GM18909 (cell line): ENCODE measurements around the gene MYO18A.

Source experiments
- ATAC-seq: cut with Tn5 transposase; IDR thresholded peaks from one replicate; pipeline ENCODE4 v1.9.1; 2021; ENCODE audit warnings: mild to moderate bottlenecking; ENCODE audit not compliant: unreplicated experiment, poor library complexity

MYO18A gene

DNA sequence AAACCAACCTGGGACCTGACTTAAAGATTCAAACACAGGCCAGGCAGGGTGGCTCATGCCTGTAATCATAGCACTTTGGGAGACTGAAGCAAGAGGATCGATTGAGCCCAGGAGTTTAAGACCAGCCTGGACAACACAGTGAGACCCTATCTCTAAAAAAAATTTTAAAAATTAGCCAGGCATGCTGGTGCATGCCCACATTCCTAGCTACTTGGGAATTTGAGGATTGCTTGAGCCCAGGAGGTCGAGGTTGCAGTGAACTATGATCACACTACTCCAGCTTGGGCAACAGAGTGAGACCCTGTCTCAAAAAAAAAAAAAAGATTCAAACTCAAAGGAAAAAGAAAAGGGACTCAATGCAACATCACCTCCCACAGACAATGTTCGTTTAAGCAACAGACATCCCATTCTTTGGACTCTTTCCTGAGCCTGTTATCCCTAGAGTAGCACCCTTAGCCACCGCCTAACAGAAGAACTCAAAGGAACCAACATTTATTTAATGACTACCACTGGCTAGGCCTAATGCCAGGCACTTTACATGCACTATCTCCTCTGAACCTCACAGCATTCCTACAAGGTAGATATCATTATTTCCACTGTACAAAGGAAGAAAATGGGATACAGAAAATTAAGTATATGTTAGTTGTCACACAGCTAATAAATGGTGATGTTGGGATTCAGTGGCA, 12.7 kb downstream of the MYO18A start:
- ATAC-seq = no peak

DNA sequence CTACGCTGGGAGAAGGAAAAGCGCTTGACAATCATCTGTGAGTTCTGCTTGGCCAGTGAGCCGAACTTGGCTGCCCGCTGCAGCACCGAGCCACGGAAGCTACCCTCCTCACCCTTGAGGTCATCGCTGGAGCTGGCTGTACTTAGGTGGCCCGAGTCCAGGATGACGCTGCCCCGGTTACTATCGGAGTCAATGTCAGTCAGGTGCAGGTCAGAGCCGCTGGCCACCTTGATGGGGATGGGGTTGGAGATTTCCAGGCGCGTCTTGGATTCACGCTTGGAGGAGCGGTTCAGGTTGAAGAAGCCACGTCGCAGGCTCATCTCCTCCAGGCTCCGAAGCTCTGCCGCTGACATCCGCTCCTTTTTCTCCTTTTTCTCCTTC, 13.7 kb downstream of the MYO18A start:
- ATAC-seq = no peak

DNA sequence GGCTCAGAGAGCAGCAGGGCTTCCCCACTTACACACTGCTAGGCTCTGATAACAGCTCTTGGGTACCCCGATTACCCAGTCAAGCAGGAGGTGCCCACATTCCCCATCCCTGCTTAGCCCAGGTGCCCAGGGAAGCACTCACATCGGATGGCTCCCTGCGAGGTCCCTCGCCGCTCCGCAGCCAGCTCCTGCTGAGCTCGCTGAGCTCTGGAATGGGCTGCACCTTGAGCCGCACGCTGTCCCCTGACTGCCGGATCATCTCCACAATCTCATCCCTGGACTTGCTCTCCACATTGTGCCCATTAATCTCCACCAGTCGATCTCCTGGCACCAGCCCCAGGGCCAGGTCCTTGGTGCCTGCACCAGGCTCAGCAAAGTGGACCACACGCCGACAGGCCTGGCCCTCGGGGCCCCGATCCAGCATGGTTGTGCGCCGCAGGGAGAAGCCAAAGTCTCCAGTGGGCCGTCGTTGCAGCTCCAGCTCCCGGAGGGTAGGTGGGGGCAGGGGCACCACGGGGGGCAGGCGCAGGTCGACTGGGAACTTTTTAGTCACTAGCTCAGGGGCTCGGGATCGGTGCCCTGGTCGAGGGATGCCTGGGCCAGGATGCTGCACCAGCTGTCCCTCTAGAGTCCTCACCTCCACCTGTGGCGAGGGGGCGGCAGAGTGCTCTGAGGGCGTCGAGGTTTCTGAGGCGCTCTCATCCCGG, 14.2 kb downstream of the MYO18A start:
- no peak for ATAC-seq

DNA sequence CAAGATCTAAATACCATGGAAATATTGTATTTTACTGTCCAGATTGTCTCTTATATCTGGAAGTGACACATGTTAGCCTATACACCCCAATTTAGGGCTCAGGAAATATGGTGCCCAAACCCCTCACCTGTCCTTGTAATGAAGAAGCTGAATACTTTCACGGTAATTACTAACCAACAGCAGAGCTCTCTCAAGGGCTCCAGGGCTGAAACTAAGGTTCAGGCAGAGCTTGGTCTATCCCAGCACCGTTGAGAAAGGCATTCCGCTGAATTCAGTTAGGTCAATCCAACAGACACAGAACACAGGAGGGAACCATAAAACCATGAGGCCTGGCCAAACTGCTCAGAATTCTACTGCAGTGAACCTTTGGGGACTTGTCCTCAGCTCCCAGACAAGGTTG, 14.9 kb downstream of the MYO18A start:
- ATAC-seq = no peak

DNA sequence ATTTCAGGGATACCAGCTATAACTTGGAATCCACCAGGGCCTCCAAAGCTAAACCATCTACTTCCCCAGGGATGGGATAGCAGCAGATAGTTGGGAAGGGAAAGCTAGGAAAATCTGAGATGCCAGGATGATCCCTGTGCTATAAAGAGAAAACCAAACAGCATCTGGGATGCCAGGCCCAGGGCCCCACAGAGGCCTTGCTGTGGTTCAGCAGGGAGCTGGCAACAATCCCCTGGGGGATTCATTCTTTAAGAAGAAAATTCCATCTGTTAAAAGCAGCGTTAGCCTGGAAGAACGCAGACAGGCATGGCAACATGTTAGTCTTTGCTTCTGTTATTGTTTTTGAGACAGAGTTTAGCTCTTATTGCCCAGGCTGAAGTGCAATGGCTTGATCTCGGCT, 16.6 kb downstream of the MYO18A start:
- ATAC-seq = no peak

DNA sequence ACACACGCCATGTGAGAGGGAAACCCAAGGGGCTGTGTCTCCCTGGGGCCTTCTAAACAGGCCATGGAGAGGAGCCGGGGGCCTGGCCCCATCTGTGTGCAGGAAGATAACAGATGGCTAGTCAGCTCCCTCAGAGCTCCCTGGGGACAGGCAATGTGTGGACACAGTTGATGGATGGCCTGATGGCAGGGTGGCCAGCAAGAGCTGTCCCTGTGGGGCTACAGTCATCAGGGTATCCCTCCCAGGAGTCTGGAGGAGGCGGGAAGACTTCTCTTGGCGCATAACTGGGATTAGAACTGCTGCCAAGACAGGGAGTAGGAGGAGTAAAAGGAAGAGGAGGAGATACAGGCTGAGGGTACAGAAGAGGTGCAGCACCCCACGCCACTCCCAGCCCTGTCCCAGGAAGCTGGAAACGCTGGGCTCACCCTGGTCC, 17.3 kb downstream of the MYO18A start:
- no peak for ATAC-seq

DNA sequence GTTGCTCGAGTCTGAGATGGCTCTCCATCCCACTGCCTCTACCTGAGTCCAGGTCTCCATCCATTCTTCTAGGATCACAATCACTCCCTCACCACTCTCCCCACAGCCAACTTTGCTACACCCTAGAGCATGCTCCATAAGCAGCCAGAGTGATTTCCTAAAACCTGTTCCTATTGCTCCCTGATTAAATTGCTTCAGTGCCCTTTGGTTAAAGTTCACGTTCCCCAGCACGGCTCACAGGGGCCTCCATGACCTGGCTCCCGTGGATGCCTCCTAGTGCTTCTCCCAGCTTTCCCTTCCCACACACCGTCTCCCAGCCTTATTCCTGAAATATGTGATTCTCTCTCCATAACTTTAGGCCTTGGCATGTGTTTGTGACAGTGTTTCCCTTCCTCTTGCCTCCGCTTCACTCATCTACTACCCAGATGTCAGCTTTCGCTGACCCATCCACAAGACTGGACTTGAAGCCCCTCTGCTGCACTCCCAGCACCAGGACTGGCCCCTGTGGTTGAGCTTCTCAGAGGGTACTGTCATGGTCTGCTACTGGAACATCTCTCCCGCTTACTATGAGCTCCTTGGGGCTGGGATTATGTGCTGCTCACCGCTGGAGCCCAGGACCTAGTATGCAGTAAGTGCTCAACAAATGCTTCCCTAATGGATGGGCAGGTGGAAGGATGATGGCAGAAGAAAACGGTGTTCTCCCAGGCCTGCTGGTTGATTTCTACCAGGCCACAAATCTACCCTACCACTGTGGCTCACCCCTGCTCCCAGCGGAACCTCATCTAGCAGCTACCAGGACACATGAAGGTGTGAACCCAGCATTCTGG, 17.9 kb downstream of the MYO18A start:
- no peak for ATAC-seq

DNA sequence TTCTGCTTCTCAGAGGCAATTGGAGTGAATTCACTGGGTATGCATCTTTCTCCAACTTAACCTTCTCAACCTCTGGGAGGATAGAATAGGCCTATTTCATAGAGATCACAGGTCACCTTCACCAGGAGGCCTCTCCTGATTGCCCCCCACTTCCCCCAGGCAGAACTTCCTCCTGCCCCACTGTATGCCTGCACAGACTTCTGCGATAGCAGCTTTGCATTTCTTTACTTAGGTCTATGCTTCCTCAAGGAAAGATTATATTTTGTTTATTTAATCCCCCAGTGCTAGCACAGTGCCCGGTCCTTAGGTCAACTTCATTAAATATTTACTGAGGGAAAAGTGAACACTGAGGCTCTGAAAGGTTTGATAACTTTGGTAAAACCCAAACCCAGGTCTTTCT, 19.9 kb downstream of the MYO18A start:
- no peak for ATAC-seq

DNA sequence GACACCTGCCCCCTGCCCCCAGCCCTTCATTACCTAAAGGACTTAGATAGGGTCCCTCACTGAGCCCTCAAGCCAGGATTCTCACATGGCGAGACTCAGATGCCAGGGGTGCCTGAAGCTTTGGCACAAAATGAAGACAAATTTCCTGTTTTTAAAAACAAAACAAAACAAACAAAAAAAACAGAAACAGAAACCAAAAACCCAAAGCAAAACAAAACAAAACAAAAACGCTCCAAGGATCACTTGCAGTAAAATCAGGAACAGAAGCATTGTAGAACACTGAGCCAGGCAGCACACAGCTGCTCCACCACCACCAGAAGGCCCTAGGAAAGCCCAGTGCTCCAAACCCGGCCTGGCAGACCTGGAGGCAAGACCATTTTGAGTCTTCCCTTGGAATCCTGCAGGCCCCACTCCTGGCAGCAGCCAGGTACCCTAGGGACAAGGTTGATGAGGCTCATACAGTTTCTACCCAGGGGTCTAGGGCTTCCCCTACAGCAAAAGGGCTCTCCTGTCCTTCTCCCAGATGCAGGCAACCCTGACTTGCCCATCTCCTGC, 20.8 kb downstream of the MYO18A start:
- ATAC-seq = no peak

DNA sequence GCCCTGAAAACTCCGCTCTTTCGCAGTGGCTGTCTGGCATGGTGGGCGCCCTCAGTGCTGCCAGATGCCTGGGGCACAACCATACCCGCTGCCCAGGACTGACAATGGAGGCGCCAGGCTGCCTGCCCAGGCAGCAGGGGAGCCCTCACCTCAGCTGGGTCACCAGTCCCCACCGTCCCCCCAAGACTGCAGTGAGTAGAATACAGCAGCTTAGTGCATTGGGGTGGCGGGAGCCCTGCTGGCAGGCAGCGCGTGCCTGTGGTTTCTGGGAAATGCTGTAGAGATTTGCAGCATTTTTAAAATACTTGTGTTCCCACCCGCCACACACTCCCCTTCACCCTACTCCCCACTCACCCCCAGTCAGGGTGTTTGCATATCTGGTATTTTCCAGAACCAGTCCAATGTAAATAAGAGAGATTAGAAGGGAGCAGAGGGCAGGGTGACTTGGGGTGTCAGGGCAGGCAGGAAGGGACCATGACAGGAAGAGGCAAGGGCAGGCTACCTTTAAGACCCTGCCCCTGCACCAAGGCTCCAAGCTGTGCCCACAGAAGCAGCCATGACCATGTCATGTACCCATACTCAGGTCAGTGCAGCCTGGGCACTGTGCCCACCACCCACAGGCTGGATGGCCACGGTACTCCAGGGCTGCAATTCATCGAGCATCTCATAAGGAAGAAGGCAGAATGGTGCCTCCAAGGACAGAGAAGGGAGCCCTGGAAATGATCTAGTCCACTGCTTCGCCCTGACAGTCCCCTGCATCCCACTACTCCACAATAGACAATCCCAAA, 21.5 kb downstream of the MYO18A start:
- ATAC-seq = no peak

DNA sequence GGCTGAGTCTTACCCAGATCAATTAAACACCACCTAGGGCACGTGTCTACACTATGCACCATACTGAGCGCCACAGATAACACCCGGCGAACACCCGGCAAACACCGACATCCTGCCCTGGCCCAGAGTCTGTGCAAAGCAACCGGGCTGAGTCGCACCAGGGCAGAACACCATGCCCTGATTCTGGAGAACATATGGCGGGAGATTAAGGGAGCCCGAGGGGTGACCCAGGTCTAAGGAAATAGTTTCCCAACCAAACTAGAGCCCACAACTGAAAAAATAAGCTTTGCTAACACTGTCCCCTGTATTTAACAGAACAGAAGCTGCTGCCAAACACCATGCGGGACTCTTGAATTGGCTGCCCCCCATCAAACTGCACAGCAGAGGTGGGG, 22.1 kb downstream of the MYO18A start:
- ATAC-seq = no peak

DNA sequence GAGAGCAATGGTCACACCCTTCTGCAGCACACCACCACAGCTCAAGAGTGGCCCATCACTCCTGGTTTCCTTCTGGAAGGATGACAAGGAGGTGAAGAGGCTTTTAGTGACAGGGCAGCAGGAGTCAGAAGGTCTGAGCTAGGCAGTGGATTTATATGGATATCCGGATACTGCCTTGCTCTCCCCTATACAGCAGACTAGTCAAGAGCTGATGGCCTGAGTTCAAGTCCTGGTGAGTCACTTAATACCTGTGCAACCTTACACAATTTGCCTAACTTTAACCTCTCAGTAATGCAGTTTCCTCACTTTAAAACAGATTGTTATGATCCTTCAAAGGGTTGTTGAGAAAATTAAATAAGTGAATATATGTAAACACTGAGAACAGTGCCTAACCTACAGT, 22.9 kb downstream of the MYO18A start:
- no peak for ATAC-seq

DNA sequence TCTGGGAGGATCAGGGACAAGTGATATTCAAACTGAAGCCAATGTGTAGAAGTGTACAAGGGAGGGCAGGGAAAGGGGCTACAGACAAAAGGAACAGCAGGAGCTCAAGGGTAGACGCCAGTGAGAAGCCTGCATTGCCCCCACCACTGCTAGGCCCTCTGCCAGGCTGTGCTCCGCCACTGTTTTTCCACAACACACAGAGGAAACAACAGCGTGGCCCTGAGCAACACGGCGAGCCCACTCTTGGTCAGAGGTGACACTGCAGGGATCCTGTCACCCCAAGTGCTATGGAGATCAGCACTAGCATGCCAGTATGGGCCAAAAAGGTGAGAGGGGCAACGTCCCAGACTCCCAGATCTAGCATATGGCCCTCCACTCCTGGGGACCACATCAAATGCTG, 23.4 kb downstream of the MYO18A start:
- no peak for ATAC-seq

DNA sequence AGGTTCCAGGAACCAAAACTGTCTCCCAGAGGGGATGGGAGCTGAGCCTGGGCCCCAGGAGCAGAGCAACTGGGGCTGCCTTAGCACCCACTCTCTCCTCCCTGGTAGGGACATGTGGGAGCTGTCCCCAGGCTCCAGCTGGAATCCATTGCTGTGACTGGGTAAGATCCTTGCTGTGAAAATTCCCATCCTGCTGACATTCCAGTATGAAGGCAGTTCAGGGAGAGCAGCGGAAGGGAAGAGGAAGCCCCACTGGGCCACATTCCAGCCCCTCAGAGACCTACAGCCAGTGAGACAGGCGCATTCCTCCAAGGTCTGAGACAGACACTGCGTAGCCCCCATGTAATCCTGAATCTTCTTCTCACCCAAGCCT, 24.2 kb downstream of the MYO18A start:
- ATAC-seq = no peak

DNA sequence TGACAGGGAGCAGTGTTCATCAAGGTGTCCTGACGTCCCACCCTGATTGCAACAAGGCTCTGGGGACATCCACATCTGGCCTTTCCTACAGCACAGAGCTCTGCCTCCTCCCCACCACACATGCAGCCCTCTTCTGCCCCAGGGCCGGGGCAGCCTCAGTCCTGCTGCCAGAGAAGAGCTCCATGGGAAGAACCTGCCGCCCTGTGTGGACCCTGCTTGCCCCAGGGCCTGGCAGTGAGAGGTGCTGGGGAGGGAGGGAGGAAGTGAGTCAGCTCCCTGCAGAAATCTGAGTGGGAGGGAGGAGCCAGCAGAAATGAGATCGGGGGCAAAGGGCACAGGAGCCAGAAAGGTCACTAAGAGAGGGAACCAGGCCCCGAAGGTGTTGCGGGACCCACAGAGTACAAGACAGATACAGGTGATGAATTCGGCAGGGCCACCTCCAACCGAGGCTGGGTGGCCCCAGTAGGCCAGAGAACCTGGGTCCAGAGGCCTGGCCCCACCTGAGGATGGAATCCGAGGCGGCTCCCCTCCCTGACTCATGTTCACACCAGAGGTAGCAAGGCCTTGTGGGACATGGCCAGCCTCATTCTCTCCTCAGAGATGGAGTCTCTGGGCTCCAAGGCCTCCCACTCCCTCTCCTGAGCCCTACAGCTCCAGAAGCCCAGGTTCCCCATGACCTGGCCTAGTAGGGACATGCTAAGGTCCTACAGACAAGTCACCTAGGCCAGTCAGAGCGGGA, 24.8 kb downstream of the MYO18A start:
- ATAC-seq = no peak

DNA sequence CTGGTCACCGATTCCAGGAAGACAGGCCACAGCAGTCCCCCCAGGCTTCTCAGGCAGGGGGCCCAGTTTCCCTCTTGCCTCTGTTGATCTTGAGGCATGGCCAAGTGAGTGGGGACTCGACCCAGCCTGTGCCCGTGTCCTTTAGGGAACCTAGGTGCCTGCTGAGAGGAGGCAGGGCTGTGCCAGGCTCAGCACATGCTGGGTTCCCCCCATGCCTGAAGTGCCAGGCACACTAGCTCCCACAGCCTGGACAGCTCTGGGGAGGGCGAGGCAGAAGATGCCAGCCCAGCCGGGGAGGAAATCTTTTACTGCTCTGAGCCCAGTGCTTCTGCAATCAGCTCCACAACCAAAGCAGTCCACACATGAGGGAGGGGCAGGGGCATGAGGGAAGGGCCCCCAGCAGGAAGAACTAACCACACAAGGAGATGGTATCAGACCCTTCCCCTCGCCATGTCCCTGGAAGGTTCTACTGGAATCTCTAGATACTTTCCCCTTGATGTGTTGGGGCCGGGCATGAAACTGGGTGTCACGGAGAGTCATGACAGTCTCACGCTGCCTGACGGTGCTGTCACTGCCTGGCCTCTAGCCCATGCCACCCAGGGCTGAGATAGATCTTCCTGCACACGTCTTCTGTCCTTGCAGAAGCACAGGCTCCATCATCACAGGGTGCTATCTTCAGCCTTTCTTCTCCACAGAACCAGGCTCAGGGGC, 25.5 kb downstream of the MYO18A start:
- ATAC-seq = no peak

DNA sequence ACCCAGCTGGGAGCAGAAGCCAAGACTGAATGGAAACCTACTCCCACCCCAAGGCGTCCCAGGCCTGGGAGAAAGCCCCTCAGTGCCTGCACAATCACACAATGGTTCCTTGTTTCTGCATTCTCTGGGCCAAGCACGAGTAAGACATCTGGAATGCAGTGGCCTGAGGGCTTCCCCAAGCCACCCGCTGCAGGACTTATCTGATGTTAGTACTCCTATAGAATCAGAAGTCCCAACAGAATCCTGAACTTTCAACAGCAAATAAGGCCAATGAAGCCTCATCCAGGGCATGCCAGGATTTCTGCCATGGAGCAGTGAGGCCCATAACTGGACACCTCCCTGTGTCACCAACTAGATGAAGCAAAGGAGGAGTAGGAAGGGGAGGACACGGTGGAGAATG, 28.6 kb downstream of the MYO18A start:
- no peak for ATAC-seq

DNA sequence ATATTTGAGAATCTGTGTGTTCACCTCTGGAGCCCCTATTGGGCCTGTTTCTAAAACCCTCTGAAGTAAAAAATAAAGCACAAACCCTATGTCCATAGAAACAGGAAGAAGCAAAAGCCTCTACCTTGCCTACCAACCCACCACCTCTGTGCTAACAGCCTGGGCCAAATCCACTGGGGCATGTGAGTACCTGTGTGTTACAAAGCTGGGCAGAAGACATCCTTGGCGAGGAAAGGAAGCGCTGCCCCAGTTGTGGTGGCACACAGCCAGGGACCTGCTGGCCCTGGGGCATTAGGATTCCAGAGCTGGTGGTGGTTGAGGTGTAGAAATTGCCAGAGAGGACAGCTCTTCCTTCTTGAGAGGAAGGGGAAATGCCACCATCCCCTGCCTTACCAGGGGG, 30.0 kb downstream of the MYO18A start:
- no peak for ATAC-seq

DNA sequence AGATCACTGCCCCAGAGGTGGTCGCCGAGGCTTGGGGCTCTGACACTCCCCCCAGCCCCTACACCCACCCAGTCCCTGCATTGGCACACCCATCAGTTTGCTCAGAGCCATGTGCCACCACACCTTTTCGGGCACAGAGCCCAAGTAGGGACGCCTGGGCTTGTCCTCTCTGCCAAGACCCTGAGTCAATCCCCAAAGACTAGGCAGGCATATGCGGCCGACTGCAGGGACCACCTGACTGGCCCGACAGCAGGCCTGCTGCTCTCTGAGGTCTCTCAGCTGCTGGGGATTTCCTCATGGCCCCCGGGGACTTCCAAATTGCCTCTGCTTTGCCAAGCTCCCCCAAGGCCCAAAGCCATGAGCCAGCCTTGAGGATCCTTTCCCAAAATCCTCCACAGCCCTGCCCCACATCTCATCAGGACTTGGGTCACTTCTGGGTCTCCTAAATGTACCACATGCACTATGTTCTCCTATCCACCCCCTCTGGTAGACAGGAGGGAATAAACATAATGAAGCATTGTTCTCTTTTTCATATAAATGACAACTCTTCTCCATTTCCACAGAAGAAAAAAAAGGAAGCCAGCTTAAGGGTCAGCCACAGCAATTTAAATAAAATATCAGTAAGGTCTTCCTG, 30.6 kb downstream of the MYO18A start:
- no peak for ATAC-seq
